OCI-M2 (cell line): ENCODE data around the gene SNTA1.
"Not testable (repeated sequence)": the region's sequence is repeated elsewhere in the genome, so short reads cannot be mapped to it uniquely, and the experiment has no call there.

Source experiments
- DNase-seq: peaks from one replicate; lab custom pipeline; 2025; ENCODE audit not compliant: unreplicated experiment; lab: John Stamatoyannopoulos, UW

The SNTA1 gene

DNA sequence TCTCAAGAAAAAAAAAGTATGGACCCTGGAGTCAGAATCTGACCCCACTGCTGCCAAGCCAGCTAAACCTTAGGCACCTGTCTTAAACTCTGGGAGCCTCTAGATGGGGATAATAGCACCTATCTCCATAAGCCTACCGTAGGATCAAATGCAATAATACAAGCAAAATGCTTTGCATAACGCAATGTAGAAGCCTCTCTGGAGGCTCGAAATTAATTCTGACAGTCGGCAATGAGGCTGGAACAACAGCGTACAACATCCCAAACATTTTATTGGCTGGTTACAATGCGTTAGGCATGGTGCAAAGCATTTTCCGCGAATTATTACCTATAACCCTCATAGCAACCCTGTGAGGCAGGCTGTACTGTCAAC, 42.8 kb downstream of the SNTA1 start:
- no peak for DNase-seq

DNA sequence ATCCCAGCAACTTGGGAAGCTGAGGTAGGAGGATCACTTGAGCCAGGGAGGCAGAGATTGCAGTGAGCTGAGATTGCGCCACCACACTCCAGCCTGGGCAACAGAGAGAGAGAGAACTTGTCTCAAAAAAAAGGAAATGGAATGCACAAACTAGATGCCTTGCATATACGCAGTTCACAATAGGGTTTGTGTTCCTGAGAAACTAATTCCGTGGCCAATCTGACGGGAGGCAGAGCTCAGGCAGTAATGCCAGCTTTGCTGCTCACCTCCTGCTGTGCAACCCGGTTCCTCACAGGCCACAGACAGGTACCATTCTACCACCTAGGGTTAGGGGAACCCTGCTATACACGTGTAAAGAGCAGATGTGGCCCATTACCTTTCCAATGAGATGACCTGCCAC, 43.6 kb downstream of the SNTA1 start:
- DNase-seq = no peak

DNA sequence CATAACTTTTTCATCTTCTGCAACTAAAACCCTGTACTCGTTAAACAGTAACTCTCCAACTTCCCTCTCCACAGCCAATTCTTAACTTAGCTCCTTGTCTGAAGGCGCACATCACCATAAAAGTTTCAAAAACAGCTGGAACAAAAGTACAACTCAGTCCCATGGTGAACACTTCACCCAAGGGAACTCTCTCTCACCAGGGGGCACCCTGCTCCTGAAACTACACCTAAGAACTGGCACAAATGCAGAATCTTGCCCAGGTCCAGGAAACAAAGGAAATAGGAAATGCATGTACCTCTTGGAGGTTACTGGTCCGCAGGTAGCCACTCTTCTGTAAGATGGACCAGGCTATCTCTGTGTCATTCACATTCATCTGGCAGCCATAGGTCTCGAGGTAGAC, 48.8 kb downstream of the SNTA1 start:
- DNase-seq = no peak

- DNase-seq = no peak
These were observed 50.0 kb downstream of the SNTA1 start for GRCh38 chr20:33393609-33394008.

DNA sequence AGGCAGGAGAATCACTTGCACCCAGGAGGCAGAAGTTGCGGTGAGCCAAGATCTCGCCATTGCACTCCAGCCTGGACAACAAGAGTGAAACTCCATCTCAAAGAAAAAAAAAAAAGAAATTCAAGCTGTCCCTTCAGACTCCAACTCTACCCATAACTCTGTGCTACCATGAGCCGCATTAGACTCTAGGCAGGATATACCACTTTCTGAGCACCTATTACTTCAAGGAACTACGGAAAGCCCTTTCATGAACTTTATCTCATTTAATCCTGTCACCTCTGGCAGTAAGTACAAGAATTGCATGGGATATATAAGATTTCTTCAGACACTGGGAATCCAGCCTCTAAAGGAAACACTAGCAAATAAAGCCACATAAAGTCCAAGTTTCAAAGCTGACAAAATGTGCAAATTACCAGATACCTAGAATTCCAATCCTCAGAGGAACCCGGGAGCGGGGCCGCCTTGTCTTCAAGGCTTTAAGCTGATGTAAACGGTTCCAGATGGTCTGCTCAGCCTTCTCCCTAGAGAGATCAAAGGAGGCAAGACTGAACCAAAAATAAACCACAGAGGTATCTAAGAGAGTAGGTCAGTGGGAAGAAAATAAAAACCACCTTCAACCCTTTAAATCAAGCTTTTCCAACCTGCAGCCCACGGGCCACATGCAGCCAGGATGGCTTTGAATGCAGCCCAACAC, 51.7 kb downstream of the SNTA1 start:
- no peak for DNase-seq

DNA sequence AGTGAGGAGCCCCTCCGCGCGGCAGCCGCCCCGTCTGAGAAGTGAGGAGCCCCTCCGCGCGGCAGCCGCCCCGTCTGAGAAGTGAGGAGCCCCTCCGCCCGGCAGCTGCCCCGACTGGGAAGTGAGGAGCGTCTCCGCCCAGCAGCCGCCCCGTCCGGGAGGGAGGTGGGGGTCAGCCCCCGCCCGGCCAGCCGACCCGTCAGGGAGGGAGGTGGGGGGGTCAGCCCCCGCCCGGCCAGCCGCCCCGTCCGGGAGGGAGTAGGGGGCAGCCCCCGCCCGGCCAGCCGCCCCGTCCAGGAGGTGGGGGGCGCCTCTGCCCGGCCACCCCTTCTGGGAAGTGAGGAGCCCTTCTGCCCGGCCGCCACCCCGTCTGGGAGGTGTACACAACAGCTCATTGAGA, 54.2 kb downstream of the SNTA1 start:
- DNase-seq = not testable (repeated sequence)

- DNase-seq = no peak
These were observed 55.3 kb downstream of the SNTA1 start for GRCh38 chr20:33388268-33388667.

DNA sequence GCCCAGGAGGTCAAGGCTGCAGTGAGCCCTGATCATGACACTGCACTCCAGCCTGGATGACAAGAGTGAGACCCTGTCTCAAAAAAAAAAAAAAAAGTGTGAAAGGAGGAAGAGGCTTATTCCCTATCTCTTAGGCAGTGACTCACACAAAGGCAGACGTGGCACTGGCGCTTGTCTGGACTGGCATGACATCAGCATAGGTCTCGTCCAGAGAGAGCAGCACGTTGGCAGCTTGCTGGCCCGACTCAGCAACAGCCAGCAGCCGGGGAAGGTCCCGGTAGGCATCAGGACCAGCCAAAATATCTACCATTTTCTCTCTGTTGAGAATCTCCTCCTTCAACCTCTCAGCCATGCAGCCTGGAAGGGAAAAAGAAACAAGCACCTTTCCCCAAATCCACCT, 56.4 kb downstream of the SNTA1 start:
- DNase-seq = no peak

DNA sequence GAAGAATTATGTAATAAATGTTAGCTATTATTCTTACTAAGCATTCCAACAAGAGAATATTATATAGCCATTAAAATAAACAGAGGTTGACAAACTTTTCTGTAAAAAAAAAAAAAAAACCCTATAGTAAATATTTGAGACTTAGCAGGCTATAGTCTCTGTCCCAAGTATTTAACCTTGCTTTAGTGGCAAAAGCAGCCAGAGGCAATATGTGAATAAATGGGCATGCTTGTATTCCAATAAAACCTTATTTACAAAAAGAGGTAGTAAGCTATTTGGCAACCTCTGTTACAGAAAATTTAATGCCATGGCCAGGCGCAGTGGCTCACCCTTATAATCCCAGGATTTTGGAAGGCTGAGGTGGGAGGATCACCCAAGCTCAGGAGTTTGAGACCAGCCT, 56.9 kb downstream of the SNTA1 start:
- no peak for DNase-seq

DNA sequence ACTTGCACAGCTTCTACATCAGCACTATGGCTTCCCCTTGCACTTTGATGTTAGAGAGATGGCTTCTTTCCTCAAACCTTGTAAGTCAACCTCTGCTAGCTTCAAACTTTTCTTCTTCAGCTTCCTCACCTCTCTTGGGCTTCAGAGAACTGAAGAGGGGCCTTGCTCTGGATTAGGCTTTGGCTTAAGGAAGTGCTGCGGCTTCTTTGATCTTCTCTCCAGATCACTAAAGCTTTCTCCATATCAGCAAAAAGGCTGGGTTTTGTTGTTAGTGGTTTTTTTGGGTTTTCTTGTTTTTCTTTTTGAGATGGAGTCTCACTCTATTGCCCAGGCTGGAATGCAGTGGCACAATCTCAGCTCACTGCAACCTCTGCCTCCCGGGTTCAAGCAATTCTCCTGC, 66.2 kb downstream of the SNTA1 start:
- DNase-seq = no peak

- no peak for DNase-seq
These were observed 69.6 kb downstream of the SNTA1 start for GRCh38 chr20:33373735-33374605.

DNA sequence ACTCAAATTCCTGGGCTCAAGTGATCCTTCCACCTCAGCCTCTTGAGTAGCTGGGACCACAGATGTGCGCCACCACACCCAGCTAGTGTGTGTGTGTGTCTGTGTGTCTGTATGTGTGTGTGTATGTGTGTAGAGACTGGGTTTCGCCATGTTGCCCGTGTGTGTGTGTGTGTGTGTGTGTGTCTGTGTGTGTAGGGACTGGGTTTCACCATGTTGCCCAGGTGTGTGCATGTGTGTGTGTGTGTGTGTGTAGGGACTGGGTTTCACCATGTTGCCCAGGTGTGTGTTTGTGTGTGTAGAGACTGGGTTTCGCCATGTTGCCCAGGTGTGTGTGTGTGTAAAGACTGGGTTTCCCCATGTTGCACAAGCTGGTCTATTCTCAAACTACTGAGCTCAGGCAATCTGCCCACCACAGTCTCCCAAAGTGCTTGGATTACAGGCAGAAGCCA, 70.5 kb downstream of the SNTA1 start:
- no peak for DNase-seq

GRCh38 chr20:33370291-33370690, 73.3 kb downstream of the SNTA1 start:
- no peak for DNase-seq

- DNase-seq = no peak
These were observed 80.7 kb downstream of the SNTA1 start for GRCh38 chr20:33362898-33363297.

GRCh38 chr20:33359399-33360261, 83.9 kb downstream of the SNTA1 start:
- no peak for DNase-seq
